ENCODE data around the gene EXOC4. TPM values are rescaled to one million over a fixed set of nuclear protein-coding genes. Genes with fewer than 3 reads are reported as not detected.
"Not testable (repeated sequence)": the region's sequence is repeated elsewhere in the genome, so short reads cannot be mapped to it uniquely, and the experiment has no call there.

Gene EXOC4
- total and polyA plus RNA-seq, 2 donors from 2014 or later = 22.8 to 78.7 TPM

- DNase-seq = no peak
- no peaks in the 10 kb centered on the region for H3K4me1 ChIP-seq (ENCODE audit: control insufficient read depth in 2 of 3, insufficient read depth in 2 of 3, low read depth in 1 of 3, low read length in 3 of 3)
- no peak overlapping the region for H3K27ac ChIP-seq (ENCODE audit: low read depth in 2 of 2, low read length in 2 of 2)
- intact Hi-C loops (cut with DNase I) = no loop called here
- no peak overlapping the region for H3K9ac ChIP-seq (ENCODE audit: low read length in 3 of 3)
- peaks cover 3 to 26% (median 6%) of the 10 kb centered on the region in 3 donors for H3K36me3 ChIP-seq (ENCODE audit: control insufficient read depth in 2 of 3, insufficient read depth in 3 of 3, low read length in 3 of 3)
- no peak for FAIRE-seq
- H3K9me3 ChIP-seq (ENCODE audit: control insufficient read depth in 2 of 3, insufficient read depth in 1 of 3, low read length in 3 of 3) = no peaks in the 10 kb centered on the region
- TF ChIP-seq, protein P1, sequence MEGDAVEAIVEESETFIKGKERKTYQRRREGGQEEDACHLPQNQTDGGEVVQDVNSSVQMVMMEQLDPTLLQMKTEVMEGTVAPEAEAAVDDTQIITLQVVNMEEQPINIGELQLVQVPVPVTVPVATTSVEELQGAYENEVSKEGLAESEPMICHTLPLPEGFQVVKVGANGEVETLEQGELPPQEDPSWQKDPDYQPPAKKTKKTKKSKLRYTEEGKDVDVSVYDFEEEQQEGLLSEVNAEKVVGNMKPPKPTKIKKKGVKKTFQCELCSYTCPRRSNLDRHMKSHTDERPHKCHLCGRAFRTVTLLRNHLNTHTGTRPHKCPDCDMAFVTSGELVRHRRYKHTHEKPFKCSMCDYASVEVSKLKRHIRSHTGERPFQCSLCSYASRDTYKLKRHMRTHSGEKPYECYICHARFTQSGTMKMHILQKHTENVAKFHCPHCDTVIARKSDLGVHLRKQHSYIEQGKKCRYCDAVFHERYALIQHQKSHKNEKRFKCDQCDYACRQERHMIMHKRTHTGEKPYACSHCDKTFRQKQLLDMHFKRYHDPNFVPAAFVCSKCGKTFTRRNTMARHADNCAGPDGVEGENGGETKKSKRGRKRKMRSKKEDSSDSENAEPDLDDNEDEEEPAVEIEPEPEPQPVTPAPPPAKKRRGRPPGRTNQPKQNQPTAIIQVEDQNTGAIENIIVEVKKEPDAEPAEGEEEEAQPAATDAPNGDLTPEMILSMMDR (IDR thresholded peaks at IDR 0.05; ENCODE audit: borderline replicate concordance, extremely low read depth, insufficient read depth) = peak; percentile 25
- no peak overlapping the region for H3K4me3 ChIP-seq (ENCODE audit: low read length in 3 of 3)
- no peaks in the 10 kb centered on the region for H3K27me3 ChIP-seq (ENCODE audit: control insufficient read depth, insufficient read depth, low read length)
These were observed 22.1 kb downstream of the EXOC4 start for GRCh38 chr7:133275008-133275407.

GRCh38 chr7:133275446-133276095 lies 22.7 kb downstream of the EXOC4 start:
- Histone ChIP-seq H3K4me3 (ENCODE audit: low read length in 3 of 3) (no peak overlapping the region), H3K36me3 (ENCODE audit: control insufficient read depth in 2 of 3, insufficient read depth in 3 of 3, low read length in 3 of 3) (peaks cover 3 to 26% (median 6%) of the 10 kb centered on the region in 3 donors), H3K27ac (ENCODE audit: low read depth in 2 of 2, low read length in 2 of 2) (no peak overlapping the region), H3K27me3 (ENCODE audit: control insufficient read depth, insufficient read depth, low read length) (no peaks in the 10 kb centered on the region), H3K9me3 (ENCODE audit: control insufficient read depth in 2 of 3, insufficient read depth in 1 of 3, low read length in 3 of 3) (no peaks in the 10 kb centered on the region), H3K4me1 (ENCODE audit: control insufficient read depth in 2 of 3, insufficient read depth in 2 of 3, low read depth in 1 of 3, low read length in 3 of 3) (no peaks in the 10 kb centered on the region), H3K9ac (ENCODE audit: low read length in 3 of 3) (no peak overlapping the region)
- TF ChIP-seq, protein P1 (IDR thresholded peaks at IDR 0.05; ENCODE audit: borderline replicate concordance, extremely low read depth, insufficient read depth) = no peak
- DNase-seq (no peak), FAIRE-seq (no peak)
- intact Hi-C loops (cut with DNase I) = no loop called here

GRCh38 chr7:133278975-133279374 lies 26.1 kb downstream of the EXOC4 start:
- H3K27ac ChIP-seq (ENCODE audit: low read depth in 2 of 2, low read length in 2 of 2); H3K9me3 ChIP-seq (ENCODE audit: control insufficient read depth in 2 of 3, insufficient read depth in 1 of 3, low read length in 3 of 3); intact Hi-C loops (cut with DNase I); H3K4me1 ChIP-seq (ENCODE audit: control insufficient read depth in 2 of 3, insufficient read depth in 2 of 3, low read depth in 1 of 3, low read length in 3 of 3); DNase-seq; H3K4me3 ChIP-seq (ENCODE audit: low read length in 3 of 3); H3K9ac ChIP-seq (ENCODE audit: low read length in 3 of 3); H3K27me3 ChIP-seq (ENCODE audit: control insufficient read depth, insufficient read depth, low read length); FAIRE-seq: not testable (repeated sequence)
- H3K36me3 ChIP-seq (ENCODE audit: control insufficient read depth in 2 of 3, insufficient read depth in 3 of 3, low read length in 3 of 3) = peaks cover 3 to 26% (median 8%) of the 10 kb centered on the region in 3 donors

GRCh38 chr7:133282094-133282493 lies 29.2 kb downstream of the EXOC4 start:
- DNase-seq = no peak
- Histone ChIP-seq H3K9me3 (ENCODE audit: control insufficient read depth in 2 of 3, insufficient read depth in 1 of 3, low read length in 3 of 3) (no peaks in the 10 kb centered on the region), H3K4me3 (ENCODE audit: low read length in 3 of 3) (no peak overlapping the region), H3K36me3 (ENCODE audit: control insufficient read depth in 2 of 3, insufficient read depth in 3 of 3, low read length in 3 of 3) (peaks cover 0 to 14% (median 5%) of the 10 kb centered on the region in 3 donors), H3K27me3 (ENCODE audit: control insufficient read depth, insufficient read depth, low read length) (no peaks in the 10 kb centered on the region), H3K27ac (ENCODE audit: low read depth in 2 of 2, low read length in 2 of 2) (no peak overlapping the region), H3K9ac (ENCODE audit: low read length in 3 of 3) (no peak overlapping the region), H3K4me1 (ENCODE audit: control insufficient read depth in 2 of 3, insufficient read depth in 2 of 3, low read depth in 1 of 3, low read length in 3 of 3) (no peaks in the 10 kb centered on the region)
- intact Hi-C loops (cut with DNase I) = no loop called here
- FAIRE-seq = no peak
- TF ChIP-seq, protein P1 (IDR thresholded peaks at IDR 0.05; ENCODE audit: borderline replicate concordance, extremely low read depth, insufficient read depth) = no peak

All from kidney (tissue), 14 donors.